ENCODE data around the gene FAM181A. TPM values are rescaled to one million over a fixed set of nuclear protein-coding genes. Genes with fewer than 3 reads are reported as not detected.

FAM181A gene
- total and polyA plus RNA-seq, 9 donors = 0.37 to 4.9 (median 0.82) TPM; not detected in 4

GRCh38 chr14:93915070-93915705 is 12.0 kb upstream of the FAM181A start:
- H3K4me3 ChIP-seq = no peak overlapping the region
- H3K9me3 ChIP-seq = no peaks in the 10 kb centered on the region
- no peaks in the 10 kb centered on the region for H3K27me3 ChIP-seq
- WGBS, 3 donors = 75 to 78% (median 78%) methylated on average over 14 of the region's 14 CpGs
- no peaks in the 10 kb centered on the region for H3K36me3 ChIP-seq
- intact Hi-C loops (cut with DNase I) = no loop called here
- TF ChIP-seq, protein P1, sequence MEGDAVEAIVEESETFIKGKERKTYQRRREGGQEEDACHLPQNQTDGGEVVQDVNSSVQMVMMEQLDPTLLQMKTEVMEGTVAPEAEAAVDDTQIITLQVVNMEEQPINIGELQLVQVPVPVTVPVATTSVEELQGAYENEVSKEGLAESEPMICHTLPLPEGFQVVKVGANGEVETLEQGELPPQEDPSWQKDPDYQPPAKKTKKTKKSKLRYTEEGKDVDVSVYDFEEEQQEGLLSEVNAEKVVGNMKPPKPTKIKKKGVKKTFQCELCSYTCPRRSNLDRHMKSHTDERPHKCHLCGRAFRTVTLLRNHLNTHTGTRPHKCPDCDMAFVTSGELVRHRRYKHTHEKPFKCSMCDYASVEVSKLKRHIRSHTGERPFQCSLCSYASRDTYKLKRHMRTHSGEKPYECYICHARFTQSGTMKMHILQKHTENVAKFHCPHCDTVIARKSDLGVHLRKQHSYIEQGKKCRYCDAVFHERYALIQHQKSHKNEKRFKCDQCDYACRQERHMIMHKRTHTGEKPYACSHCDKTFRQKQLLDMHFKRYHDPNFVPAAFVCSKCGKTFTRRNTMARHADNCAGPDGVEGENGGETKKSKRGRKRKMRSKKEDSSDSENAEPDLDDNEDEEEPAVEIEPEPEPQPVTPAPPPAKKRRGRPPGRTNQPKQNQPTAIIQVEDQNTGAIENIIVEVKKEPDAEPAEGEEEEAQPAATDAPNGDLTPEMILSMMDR (IDR thresholded peaks at IDR 0.05) = no peak
- TF ChIP-seq EP300 (IDR thresholded peaks at IDR 0.05) (no peak), POLR2A (IDR thresholded peaks at IDR 0.05) (no peak)
- DNase-seq = no peak
- no peak overlapping the region for H3K27ac ChIP-seq
- no peaks in the 10 kb centered on the region for H3K4me1 ChIP-seq (ENCODE audit: insufficient read depth)

DNA sequence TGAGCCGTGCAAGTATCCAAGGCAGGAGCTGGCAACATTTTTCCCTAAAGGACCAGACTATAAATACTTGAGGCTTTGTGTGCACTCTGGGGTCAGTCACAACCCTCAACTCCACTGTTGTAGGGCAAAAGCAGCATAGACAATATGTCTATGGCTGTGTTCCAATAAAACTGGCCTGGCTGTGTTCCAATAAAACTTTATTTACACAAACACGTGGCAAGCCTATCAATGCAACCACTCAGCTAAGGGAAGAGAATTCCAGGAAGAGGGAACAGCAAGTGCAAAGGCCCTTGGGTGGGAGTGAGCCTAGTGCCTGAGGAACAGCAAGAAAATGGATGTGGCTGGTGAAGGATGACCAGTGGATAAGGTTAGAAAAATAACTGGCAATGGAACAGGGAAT is 11.3 kb upstream of the FAM181A start:
- H3K36me3 ChIP-seq = no peaks in the 10 kb centered on the region
- no peak overlapping the region for H3K27ac ChIP-seq
- no peak for TF ChIP-seq EP300 (IDR thresholded peaks at IDR 0.05)
- TF ChIP-seq, protein P1 (IDR thresholded peaks at IDR 0.05) = no peak
- no peak for TF ChIP-seq POLR2A (IDR thresholded peaks at IDR 0.05)
- intact Hi-C loops (cut with DNase I) = no loop called here
- H3K9me3 ChIP-seq = no peaks in the 10 kb centered on the region
- 18 to 30% (median 25%) methylated on average over 2 of the region's 2 CpGs for WGBS, 3 donors
- no peak overlapping the region for H3K4me3 ChIP-seq
- DNase-seq = no peak
- H3K27me3 ChIP-seq = no peaks in the 10 kb centered on the region
- H3K4me1 ChIP-seq (ENCODE audit: insufficient read depth) = no peaks in the 10 kb centered on the region

- H3K36me3 ChIP-seq = no peaks in the 10 kb centered on the region
- intact Hi-C loops (cut with DNase I) = no loop called here
- no peaks in the 10 kb centered on the region for H3K4me1 ChIP-seq (ENCODE audit: insufficient read depth)
- no peak overlapping the region for H3K4me3 ChIP-seq
- 40 to 69% (median 44%) methylated on average over 3 of the region's 3 CpGs for WGBS, 3 donors
- no peaks in the 10 kb centered on the region for H3K27me3 ChIP-seq
- no peak for DNase-seq
- no peak overlapping the region for H3K27ac ChIP-seq
- H3K9me3 ChIP-seq = no peaks in the 10 kb centered on the region
- TF ChIP-seq POLR2A (IDR thresholded peaks at IDR 0.05) = no peak
- TF ChIP-seq EP300 (IDR thresholded peaks at IDR 0.05) = no peak
- TF ChIP-seq, protein P1 (IDR thresholded peaks at IDR 0.05) = no peak
Measured at GRCh38 chr14:93916498-93916897, 10.6 kb upstream of the FAM181A start.

DNA sequence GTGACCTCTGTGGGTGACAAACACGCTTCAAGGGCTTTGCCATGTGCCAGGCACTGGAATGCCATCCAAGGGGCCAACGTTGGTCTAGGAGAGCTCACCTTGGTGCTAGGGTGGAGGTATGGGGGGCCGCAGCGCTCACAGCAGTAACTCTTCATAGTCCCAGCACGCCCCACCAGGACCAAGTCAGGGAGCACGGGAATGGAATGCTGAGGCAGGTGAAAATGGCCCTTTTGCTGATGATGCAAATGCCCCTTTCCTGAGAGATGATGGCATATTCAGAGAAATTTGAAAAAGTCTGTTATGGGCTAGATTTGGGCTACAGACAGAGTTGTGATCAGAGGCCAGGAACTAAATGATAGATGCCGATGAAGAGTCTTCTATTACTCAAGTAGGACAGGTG is 10.0 kb upstream of the FAM181A start:
- TF ChIP-seq EP300 (IDR thresholded peaks at IDR 0.05) (no peak), POLR2A (IDR thresholded peaks at IDR 0.05) (no peak)
- TF ChIP-seq, protein P1 (IDR thresholded peaks at IDR 0.05) = no peak
- no peak overlapping the region for H3K27ac ChIP-seq
- H3K4me1 ChIP-seq (ENCODE audit: insufficient read depth) = no peaks in the 10 kb centered on the region
- H3K4me3 ChIP-seq = no peak overlapping the region
- H3K36me3 ChIP-seq = no peaks in the 10 kb centered on the region
- H3K9me3 ChIP-seq = no peaks in the 10 kb centered on the region
- WGBS, 3 donors = 78 to 84% (median 80%) methylated on average over 7 of the region's 7 CpGs
- intact Hi-C loops (cut with DNase I) = no loop called here
- no peaks in the 10 kb centered on the region for H3K27me3 ChIP-seq
- DNase-seq = no peak
